HEK293 (cell line): Measurements from ENCODE around the gene TEF.

Source experiments
- ATF2 ChIP-seq: fragments of 450-650 bp; formaldehyde crosslinking; IDR thresholded peaks from 2 replicates; pipeline ENCODE4 v1.5.1; 2016; ENCODE audit warnings: missing biosample characterization, missing genetic modification characterization, low read depth
- CTCF ChIP-seq: fragments of 450-650 bp; formaldehyde crosslinking; IDR thresholded peaks from 2 replicates; pipeline ENCODE4 v1.5.1; 2016; ENCODE audit warnings: missing biosample characterization, missing genetic modification characterization
- HIC1 ChIP-seq: fragments of 450-650 bp; formaldehyde crosslinking; IDR thresholded peaks from 2 replicates; pipeline ENCODE4 v1.5.1; 2016; ENCODE audit warnings: missing biosample characterization, missing genetic modification characterization
- PRDM1 ChIP-seq: fragments of 450-650 bp; formaldehyde crosslinking; IDR thresholded peaks from 2 replicates; pipeline ENCODE4; 2016; ENCODE audit warnings: missing biosample characterization, missing genetic modification characterization
- PRDM4 ChIP-seq: fragments of 450-650 bp; formaldehyde crosslinking; IDR thresholded peaks from 2 replicates; pipeline ENCODE4 v1.5.1; 2017; ENCODE audit warnings: missing biosample characterization, missing genetic modification characterization
- SETDB1 ChIP-seq: IDR thresholded peaks from one replicate; pipeline ENCODE4 v1.6.1; 2017; ENCODE audit warnings: mild to moderate bottlenecking, low read length, moderate library complexity, mixed read lengths; ENCODE audit not compliant: insufficient read length
- ZFP3 ChIP-seq: fragments of 450-650 bp; formaldehyde crosslinking; IDR thresholded peaks from 2 replicates; pipeline ENCODE4 v1.5.1; 2016; ENCODE audit warnings: low read depth, missing biosample characterization, missing genetic modification characterization
- ZNF214 ChIP-seq: fragments of 450-650 bp; formaldehyde crosslinking; IDR thresholded peaks from 2 replicates; pipeline ENCODE4 v1.5.1; 2017; ENCODE audit warnings: missing biosample characterization, mild to moderate bottlenecking, missing genetic modification characterization, borderline replicate concordance
- ZNF311 ChIP-seq: fragments of 450-650 bp; formaldehyde crosslinking; IDR thresholded peaks from 2 replicates; pipeline ENCODE4 v1.5.1; 2017; ENCODE audit warnings: missing biosample characterization, missing genetic modification characterization, borderline replicate concordance
- ZNF660 ChIP-seq: fragments of 450-650 bp; IDR thresholded peaks from 2 replicates; pipeline ENCODE4 v1.5.1; 2018; ENCODE audit warnings: missing biosample characterization, mild to moderate bottlenecking, missing genetic modification characterization
- ZNF677 ChIP-seq: fragments of 450-650 bp; IDR thresholded peaks from 2 replicates; pipeline ENCODE4 v1.5.0; 2018; ENCODE audit warnings: missing biosample characterization, mild to moderate bottlenecking, missing genetic modification characterization, moderate library complexity

GRCh38 chr22:41355895-41356294 is 25.8 kb upstream of the TEF start:
- TF ChIP-seq ZNF311 (tag by site-specific recombination): no peak
- no peak for TF ChIP-seq ZNF660 (tag by site-specific recombination)
- TF ChIP-seq ZFP3: no peak
- TF ChIP-seq ZNF677: no peak
- no peak for TF ChIP-seq CTCF (tag by site-specific recombination)
- no peak for TF ChIP-seq HIC1 (tag by site-specific recombination)
- no peak for TF ChIP-seq ATF2 (tag by site-specific recombination)
- no peak for TF ChIP-seq SETDB1
- TF ChIP-seq ZNF214 (tag by site-specific recombination): no peak
- no peak for TF ChIP-seq PRDM1 (tag by site-specific recombination)
- TF ChIP-seq PRDM4 (tag by site-specific recombination): no peak
